Left renal pelvis (tissue), 4 donors: ENCODE results near the gene MACF1. TPM values are rescaled to one million over a fixed set of nuclear protein-coding genes. Genes with fewer than 3 reads are reported as not detected.
"Not testable (repeated sequence)": the region's sequence is repeated elsewhere in the genome, so short reads cannot be mapped to it uniquely, and the experiment has no call there.

Experiments used
- DNase-seq, 4 donors: peaks; one replicate each; pipeline ENCODE4 v3.0.0-alpha.2; 2013; ENCODE audit warnings: low read depth in 4 of 4, low spot score in 3 of 4
- polyA plus RNA-seq, 4 donors: library from polyadenylated mRNA; unstranded; fragments of 120-200 nt; gene quantifications; one replicate each; pipeline ENCODE4 v1.2.1, GENCODE V29; 2013; ENCODE audit not compliant: insufficient read length in 4 of 4

Gene MACF1
- polyA plus RNA-seq, 4 donors = 202 to 261 (median 253) TPM

DNA sequence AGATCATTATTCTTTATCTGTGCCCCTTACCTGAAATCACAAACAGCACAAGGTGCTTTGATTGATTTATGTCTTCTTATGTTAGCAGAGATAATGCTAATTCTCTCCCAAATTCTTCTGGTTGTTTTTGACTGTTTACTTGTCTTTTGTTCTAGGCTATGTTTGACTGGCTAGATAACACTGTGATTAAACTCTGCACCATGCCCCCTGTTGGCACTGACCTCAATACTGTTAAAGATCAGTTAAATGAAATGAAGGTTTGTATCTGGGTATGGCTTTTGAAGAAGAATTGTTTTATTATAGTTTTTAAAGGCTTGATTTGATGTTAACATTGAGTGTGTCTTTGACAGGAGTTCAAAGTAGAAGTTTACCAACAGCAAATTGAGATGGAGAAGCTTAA, 237.3 kb downstream of the MACF1 start:
- DNase-seq = no peak

DNA sequence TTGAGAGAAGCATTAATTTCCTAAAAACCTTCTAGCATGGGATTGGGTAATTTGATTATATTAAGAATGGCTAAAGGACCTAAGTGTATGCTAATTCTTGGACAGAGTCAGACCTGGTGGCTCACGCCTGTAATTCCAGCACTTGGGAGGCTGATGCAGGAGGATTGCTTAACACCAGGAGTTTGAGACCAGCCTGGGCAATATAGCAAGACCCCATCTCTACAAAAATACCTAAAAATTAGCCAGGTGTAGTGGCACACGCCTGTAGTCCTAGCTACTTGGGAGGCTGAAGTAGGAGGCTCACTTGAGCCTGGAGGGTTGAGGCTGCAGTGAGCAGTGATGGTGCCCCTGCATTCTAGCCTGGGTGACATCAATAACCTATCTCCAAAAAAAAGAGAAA, 241.1 kb downstream of the MACF1 start:
- no peak for DNase-seq

DNA sequence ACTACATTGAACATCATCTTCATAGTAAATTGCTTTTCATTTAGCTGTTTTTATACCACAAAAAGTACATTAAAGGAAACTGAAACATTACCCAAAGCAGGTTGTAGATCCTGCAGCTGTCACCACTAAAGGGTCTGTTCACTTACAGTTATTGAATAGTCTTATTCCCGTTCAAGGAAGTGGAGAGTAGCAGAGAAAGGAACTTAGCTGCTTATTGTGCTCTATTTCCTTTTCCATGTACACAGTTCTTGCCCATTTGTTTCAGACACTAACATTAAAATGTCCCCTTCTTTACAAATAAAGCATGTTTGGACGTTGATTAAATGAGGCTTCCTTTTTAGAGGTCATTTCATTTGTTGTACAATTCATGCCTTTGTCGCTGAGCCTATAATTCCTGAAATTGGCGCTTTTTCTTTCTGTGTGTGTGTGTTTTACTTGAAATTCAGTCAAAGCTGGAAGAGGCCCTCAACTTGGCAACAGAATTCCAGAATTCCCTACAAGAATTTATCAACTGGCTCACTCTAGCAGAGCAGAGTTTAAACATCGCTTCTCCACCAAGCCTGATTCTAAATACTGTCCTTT, 242.6 kb downstream of the MACF1 start:
- no peak for DNase-seq

DNA sequence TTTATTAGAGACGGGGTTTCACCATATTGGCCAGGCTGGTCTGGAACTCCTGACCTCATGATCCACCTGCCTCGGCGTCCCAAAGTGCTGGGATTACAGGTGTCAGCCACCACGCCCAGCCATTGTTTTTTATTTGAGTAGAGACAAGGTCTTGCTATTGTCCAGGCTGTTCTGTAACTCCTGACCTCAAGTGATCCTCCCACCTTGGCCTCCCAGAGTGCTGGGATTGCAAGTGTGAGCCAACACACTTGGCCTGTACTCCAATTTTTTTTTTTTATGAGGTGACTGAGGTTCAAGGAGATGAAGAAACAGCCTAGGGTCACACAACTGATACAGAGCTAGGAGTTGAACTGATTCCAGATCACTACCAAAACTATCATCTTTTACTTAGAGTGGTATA, 245.5 kb downstream of the MACF1 start:
- not testable (repeated sequence) for DNase-seq

DNA sequence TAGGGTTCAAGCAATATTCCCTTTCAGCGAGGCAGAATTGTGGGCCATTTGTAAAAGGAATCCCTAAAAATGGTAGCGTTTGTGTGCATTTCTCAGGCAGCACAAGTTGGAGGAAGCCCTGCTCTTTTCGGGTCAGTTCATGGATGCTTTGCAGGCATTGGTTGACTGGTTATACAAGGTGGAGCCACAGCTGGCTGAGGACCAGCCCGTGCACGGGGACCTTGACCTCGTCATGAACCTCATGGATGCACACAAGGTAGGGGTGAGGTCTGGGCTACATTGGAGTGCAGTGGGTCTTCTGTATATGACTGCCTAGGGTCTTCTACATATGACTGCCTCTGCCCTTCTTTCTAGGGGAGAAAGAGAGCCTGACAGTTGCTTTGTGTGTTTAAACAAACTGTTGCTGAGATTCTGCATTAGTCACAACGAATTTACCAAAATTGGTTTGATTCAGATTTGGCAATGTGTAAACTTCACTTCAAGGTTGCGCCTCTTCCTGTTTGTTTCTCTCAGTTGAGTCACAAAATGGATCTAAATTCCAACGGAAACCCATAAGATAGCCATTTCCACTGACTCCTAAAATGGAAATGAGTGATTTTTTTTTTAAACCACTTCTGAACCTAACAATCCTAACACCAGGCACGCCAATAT, 246.6 kb downstream of the MACF1 start:
- DNase-seq = no peak

- DNase-seq = no peak
These were observed 247.6 kb downstream of the MACF1 start for GRCh38 chr1:39452081-39452480.

- no peak for DNase-seq
These were observed 248.0 kb downstream of the MACF1 start for GRCh38 chr1:39452540-39452939.

DNA sequence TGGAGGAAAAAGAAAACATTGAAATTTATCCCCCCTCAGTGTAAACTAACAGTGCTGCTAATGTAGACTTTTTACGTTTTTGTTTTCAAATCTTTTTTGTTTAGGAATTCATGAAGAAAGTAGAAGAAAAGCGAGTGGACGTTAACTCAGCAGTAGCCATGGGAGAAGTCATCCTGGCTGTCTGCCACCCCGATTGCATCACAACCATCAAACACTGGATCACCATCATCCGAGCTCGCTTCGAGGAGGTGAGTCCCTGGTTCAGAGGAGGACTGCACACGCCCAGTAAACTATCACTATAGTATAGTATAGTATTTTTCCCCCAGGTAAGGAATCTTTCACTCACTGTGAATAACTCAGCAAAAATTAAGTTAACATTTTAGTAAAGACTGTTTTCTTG, 249.1 kb downstream of the MACF1 start:
- DNase-seq = no peak

DNA sequence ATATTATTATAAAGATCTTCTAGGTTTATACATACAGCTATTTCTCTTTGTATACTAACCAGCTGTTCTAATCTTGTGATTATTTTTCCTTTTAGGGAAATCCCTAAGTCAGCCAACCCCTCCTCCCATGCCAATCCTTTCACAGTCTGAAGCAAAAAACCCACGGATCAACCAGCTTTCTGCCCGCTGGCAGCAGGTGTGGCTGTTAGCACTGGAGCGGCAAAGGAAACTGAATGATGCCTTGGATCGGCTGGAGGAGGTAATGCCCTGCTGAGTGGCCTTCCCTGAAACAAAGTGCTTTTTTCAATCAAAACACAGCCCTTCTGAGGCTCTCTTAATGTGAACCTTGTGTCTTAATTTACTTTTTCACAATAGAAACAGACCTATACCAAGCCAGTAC, 254.5 kb downstream of the MACF1 start:
- no peak for DNase-seq

DNA sequence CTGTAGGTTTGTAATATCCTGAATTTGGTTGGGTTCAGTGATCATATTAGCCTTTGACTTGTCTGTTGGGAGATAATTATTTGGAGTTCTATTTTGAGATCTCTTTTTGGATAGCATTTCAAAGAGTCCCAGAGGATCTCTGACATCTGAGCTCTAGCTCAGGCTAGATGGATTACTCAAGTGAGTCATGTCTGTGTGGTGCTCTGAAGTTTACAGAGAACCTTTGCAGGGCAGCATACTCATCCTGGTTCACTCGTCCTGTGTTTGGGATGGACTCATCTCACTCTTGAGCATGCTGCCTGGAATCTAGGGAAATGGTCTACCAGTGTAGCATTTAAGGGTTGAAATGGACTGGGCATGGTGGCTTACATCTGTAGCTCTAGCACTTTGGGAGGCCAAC, 257.6 kb downstream of the MACF1 start:
- DNase-seq = no peak

DNA sequence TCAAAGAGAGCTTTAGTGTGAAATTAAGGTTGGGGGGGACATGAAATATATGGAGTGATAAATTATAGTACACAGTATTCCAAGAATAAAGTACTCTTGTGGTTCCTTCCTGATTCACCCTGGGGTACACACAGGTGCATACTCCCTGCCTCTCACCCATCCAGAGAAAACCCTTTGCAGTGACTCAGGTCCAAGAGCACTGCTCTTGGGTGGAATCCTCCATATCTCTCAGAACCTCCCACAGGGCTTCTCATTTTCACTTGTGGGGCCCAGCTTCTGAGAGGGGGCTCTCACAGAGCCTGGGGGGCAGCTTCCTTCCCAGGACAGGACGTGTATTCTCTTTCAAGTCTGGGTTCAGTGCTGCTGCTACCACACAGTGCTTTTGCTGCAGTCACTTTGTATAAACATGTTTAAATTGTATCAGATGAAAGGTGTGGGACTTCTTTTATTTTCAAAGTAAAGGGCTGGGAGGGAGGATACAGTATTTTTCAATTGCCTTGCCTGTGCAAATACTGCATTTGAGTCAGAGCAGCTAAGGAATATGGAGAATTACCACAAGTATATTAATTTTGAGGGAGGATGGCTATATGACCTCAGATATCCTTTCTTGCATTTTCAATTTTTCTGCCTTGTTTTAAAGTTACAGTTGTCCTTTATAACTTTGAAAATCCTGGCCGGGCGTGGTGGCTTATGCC, 262.1 kb downstream of the MACF1 start:
- no peak for DNase-seq

- peak in 3 of 4 donors; percentile 26 to 39 (median 29) for DNase-seq
These were observed 262.7 kb downstream of the MACF1 start for GRCh38 chr1:39467108-39467720.

DNA sequence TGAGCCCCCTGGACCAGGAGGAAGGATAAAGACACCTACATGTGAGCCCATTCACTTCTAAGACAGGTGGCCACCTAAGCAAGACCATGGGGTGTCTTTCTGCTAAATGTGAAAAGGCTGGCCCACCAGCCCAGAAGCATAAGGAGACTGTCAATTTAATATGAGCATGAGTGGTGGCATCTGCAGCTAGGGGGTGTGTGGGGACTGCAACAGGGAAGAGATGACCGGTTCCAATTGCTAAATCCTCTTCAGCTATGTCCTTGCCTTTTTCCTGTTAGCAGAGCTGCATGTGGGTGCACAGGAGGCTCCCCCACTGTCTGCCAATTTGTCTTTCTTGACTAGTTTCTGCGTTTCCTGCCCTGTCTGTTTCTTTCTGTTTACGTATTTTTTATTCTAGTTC, 264.7 kb downstream of the MACF1 start:
- no peak for DNase-seq

GRCh38 chr1:39470040-39470439, 265.5 kb downstream of the MACF1 start:
- DNase-seq = no peak

GRCh38 chr1:39472826-39473225, 268.3 kb downstream of the MACF1 start:
- DNase-seq = no peak

DNA sequence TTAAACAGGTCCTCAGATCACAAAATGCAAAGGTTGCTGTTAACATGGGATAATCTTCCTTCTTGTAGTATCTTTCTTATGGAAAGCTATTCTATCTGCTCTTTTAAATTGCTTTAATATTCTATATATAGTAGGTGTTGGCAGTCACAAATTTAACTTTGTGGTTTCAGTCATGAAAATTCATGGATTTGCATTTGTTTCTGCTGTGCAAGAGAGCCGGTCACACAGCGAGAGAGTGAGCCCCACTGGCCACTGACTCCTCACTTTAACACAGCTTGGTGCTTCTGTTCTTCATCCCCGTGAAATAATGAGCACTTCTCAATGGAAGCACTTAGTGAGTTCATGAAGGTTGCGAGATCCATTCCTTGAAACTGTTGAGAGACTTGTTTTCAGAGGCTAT, 268.8 kb downstream of the MACF1 start:
- no peak for DNase-seq

- no peak for DNase-seq
These were observed 270.3 kb downstream of the MACF1 start for GRCh38 chr1:39474810-39475209.

GRCh38 chr1:39475551-39475950, 271.1 kb downstream of the MACF1 start:
- not testable (repeated sequence) for DNase-seq

- no peak for DNase-seq
These were observed 273.8 kb downstream of the MACF1 start for GRCh38 chr1:39478126-39478915.

DNA sequence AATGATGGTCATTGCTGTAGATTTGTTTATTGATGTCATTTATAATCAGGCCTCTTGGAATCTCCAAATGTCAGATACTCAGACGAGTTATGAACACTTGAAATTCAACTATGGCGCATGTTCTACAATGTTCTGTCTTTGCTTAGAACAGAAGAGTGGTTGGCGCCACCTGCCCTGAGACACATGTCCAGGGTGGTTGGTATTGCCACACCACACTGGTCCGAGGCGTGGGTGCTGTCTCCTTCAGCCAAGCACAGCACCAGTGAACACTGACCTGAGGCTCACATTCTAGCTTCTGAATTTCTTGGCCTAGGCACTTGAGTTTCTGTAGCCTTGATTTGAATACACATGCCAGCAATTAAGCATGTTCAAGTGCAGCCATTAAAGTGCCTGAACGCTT, 276.8 kb downstream of the MACF1 start:
- no peak for DNase-seq

DNA sequence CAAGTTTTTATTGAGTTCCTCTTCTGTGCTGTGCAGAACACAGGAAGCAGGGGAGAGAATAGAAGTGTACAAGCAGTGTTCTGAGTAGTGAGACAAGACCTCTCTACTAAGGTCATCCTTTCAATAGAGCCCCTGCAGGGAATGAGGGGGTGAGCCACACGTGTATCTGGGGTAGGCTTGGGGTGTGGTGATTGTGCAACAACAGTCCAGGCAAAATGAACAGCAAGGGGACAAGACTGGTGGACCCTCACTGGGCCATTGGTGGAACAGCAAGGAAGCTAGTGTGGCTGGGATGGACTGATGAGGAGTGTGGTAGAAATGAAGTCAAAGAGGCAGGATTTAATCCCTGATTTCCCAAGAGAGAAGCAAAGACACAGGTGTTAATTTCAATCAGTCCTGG, 278.8 kb downstream of the MACF1 start:
- DNase-seq = no peak
